Naive B cell (primary cell): ENCODE results near the gene HOXA10. TPM values are rescaled to one million over a fixed set of nuclear protein-coding genes. Genes with fewer than 3 reads are reported as not detected.
A peak's percentile ranks its signal among the peaks of the same experiment; 100 is the strongest.

Experiments
- ATAC-seq, 2 donors: fragments of 150-1000 bp; cut with Tn5 transposase; 2 replicates each; pipeline ENCODE4 v1.10.0; 2021; ENCODE audit warnings: low read depth in 2 of 2, mild to moderate bottlenecking in 2 of 2, moderate library complexity in 2 of 2
- DNase-seq: peaks from one replicate; pipeline ENCODE4 v3.0.0; 2022
- H3K27ac Mint-ChIP-seq, 6 donors: one replicate each; pipeline ENCODE4 v1.8.0; 2020 to 2022; ENCODE audit warnings: mild to moderate bottlenecking in 6 of 6, mixed read lengths in 6 of 6, moderate library complexity in 5 of 6, inconsistent platforms in 2 of 6
- H3K27me3 Mint-ChIP-seq, 3 donors: one replicate each; pipeline ENCODE4 v1.8.0; 2021 to 2022; ENCODE audit warnings: mixed read lengths in 3 of 3, mild to moderate bottlenecking in 1 of 3
- H3K36me3 Mint-ChIP-seq, 2 donors: one replicate each; pipeline ENCODE4 v1.8.0; 2020 to 2022; ENCODE audit warnings: mixed read lengths in 2 of 2, inconsistent platforms in 1 of 2, mild to moderate bottlenecking in 1 of 2
- H3K4me1 Mint-ChIP-seq, 3 donors: one replicate each; pipeline ENCODE4 v1.8.0; 2020 to 2022; ENCODE audit warnings: mixed read lengths in 3 of 3, inconsistent platforms in 1 of 3, mild to moderate bottlenecking in 1 of 3, moderate library complexity in 1 of 3
- H3K4me3 Mint-ChIP-seq, 8 donors: one replicate each; pipeline ENCODE4 v1.8.0; 2020 to 2022; ENCODE audit warnings: mild to moderate bottlenecking in 8 of 8, mixed read lengths in 8 of 8, moderate library complexity in 8 of 8, inconsistent platforms in 2 of 8
- H3K9me3 Mint-ChIP-seq, 7 donors: one replicate each; pipeline ENCODE4 v1.8.0; 2020 to 2022; ENCODE audit warnings: mixed read lengths in 7 of 7, mild to moderate bottlenecking in 5 of 7, inconsistent platforms in 2 of 7, moderate library complexity in 1 of 7
- polyA plus RNA-seq, 6 donors: library from polyadenylated mRNA; unstranded; fragments of 300-500 nt; fragmentation: Illumina TruSeq; gene quantifications; one replicate each; pipeline ENCODE4 v1.2.3, GENCODE V29; 2021; ENCODE audit warnings: low read depth in 6 of 6

Gene HOXA10
- polyA plus RNA-seq, 6 donors from 2014 or later: not detected

- Mint-ChIP-seq H3K4me1 (peaks cover 23 to 34% (median 28%) of the 10 kb centered on the region in 3 donors), H3K27ac (peak overlapping the region in 4 of 6 donors; percentile 31 to 91 (median 66)), H3K36me3 (peaks cover 0 to 4% of the 10 kb centered on the region in 2 donors), H3K27me3 (peaks cover 76 to 80% (median 78%) of the 10 kb centered on the region in 3 donors), H3K9me3 (peaks cover 0 to 19% (median 3%) of the 10 kb centered on the region in 7 donors), H3K4me3 (peak overlapping the region in 6 of 8 donors; percentile 62 to 86 (median 79))
- DNase-seq: no peak
- ATAC-seq: peak; percentile 53 to 61
Measured at GRCh38 chr7:27192546-27193334, 18.6 kb upstream of the HOXA10 start.

GRCh38 chr7:27191833-27192545, 17.9 kb upstream of the HOXA10 start:
- Mint-ChIP-seq H3K4me3 (peak overlapping the region; percentile 28 to 82 (median 55)), H3K4me1 (peaks cover 24 to 41% (median 31%) of the 10 kb centered on the region in 3 donors), H3K27ac (peak overlapping the region in 3 of 6 donors; percentile 31 to 86 (median 62)), H3K36me3 (no peaks in the 10 kb centered on the region), H3K27me3 (peaks cover 78 to 81% (median 79%) of the 10 kb centered on the region in 3 donors), H3K9me3 (peaks cover 0 to 19% (median 3%) of the 10 kb centered on the region in 7 donors)
- ATAC-seq (no peak), DNase-seq (no peak)

- peaks cover 0 to under 1% of the 10 kb centered on the region in 2 donors for H3K36me3 Mint-ChIP-seq
- ATAC-seq (no peak), DNase-seq (no peak)
- H3K9me3 Mint-ChIP-seq: peaks cover 0 to 24% (median 4%) of the 10 kb centered on the region in 7 donors
- H3K27me3 Mint-ChIP-seq: peaks cover 80 to 83% (median 81%) of the 10 kb centered on the region in 3 donors
- H3K27ac Mint-ChIP-seq: peak overlapping the region in 2 of 6 donors; percentile 54 to 59
- H3K4me1 Mint-ChIP-seq: peaks cover 26 to 43% (median 32%) of the 10 kb centered on the region in 3 donors
- peak overlapping the region in 5 of 8 donors; percentile 28 to 63 (median 58) for H3K4me3 Mint-ChIP-seq
Measured at GRCh38 chr7:27191161-27191731, 17.1 kb upstream of the HOXA10 start.

GRCh38 chr7:27189997-27190748, 16.1 kb upstream of the HOXA10 start:
- DNase-seq (no peak), ATAC-seq (no peak)
- Mint-ChIP-seq H3K4me3 (peak overlapping the region in 7 of 8 donors; percentile 16 to 86 (median 58)), H3K9me3 (peaks cover 0 to 28% (median 4%) of the 10 kb centered on the region in 7 donors), H3K27ac (peak overlapping the region in 3 of 6 donors; percentile 36 to 86 (median 53)), H3K4me1 (peaks cover 34 to 51% (median 41%) of the 10 kb centered on the region in 3 donors), H3K36me3 (peaks cover 0 to 8% of the 10 kb centered on the region in 2 donors), H3K27me3 (peaks cover 76 to 89% (median 80%) of the 10 kb centered on the region in 3 donors)

DNA sequence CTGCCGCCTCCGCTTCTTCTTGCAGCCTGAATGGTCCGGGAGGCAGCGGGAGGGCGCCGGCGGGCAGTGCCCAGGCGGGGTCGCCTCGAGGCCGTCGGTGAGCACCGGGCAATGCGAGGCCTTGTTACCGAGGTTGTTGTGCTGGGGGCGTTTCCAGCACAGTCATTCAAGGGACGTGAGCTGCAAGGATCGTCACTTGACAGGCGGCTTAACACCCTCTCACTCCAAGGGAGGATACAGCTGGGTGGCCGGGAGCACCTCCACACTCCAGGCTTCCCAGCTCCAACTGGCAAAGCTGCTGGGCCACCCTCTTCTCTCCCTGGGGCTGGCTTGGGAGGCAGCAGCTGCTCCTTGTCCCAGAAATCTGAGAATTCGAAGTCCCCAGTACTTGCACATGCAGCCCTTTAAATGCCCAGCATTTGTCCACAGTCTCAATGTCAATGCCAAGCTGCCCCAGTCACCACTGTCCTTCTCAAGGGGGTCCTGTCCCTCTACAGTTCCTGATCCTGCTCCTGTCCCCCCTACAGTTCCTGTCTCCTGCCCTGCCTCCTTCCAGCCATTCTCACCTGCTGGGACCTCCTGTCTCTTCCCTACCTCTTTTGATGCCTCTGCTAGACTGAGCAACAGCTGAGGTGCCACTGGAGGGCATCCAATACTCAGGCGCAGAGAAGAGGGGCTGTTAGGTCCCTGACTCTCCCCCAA, 15.3 kb upstream of the HOXA10 start:
- H3K4me1 Mint-ChIP-seq: peaks cover 41 to 58% (median 49%) of the 10 kb centered on the region in 3 donors
- H3K36me3 Mint-ChIP-seq: peaks cover 0 to 8% of the 10 kb centered on the region in 2 donors
- peak overlapping the region in 3 of 6 donors; percentile 35 to 86 (median 53) for H3K27ac Mint-ChIP-seq
- DNase-seq (no peak), ATAC-seq (no peak)
- H3K27me3 Mint-ChIP-seq: peaks cover 75 to 90% (median 80%) of the 10 kb centered on the region in 3 donors
- H3K4me3 Mint-ChIP-seq: peak overlapping the region; percentile 28 to 89 (median 80)
- peaks cover 0 to 28% (median 9%) of the 10 kb centered on the region in 7 donors for H3K9me3 Mint-ChIP-seq

GRCh38 chr7:27188386-27189294, 14.5 kb upstream of the HOXA10 start:
- Mint-ChIP-seq H3K36me3 (peaks cover 0 to 8% of the 10 kb centered on the region in 2 donors), H3K27me3 (peaks cover 74 to 88% (median 76%) of the 10 kb centered on the region in 3 donors), H3K4me3 (peak overlapping the region; percentile 28 to 89 (median 82)), H3K4me1 (peaks cover 41 to 63% (median 47%) of the 10 kb centered on the region in 3 donors), H3K9me3 (peaks cover 0 to 28% (median 9%) of the 10 kb centered on the region in 7 donors), H3K27ac (peak overlapping the region in 4 of 6 donors; percentile 42 to 82 (median 68))
- peak; percentile 22 for ATAC-seq
- DNase-seq: no peak

GRCh38 chr7:27187475-27188385, 13.6 kb upstream of the HOXA10 start:
- H3K4me3 Mint-ChIP-seq: peak overlapping the region; percentile 54 to 89 (median 82)
- peaks cover 0 to 30% (median 9%) of the 10 kb centered on the region in 7 donors for H3K9me3 Mint-ChIP-seq
- peaks cover 41 to 60% (median 49%) of the 10 kb centered on the region in 3 donors for H3K4me1 Mint-ChIP-seq
- peaks cover 0 to 8% of the 10 kb centered on the region in 2 donors for H3K36me3 Mint-ChIP-seq
- H3K27me3 Mint-ChIP-seq: peaks cover 71 to 86% (median 80%) of the 10 kb centered on the region in 3 donors
- ATAC-seq (no peak), DNase-seq (no peak)
- H3K27ac Mint-ChIP-seq: peak overlapping the region in 4 of 6 donors; percentile 42 to 82 (median 78)

- peak overlapping the region in 3 of 6 donors; percentile 66 to 84 (median 69) for H3K27ac Mint-ChIP-seq
- H3K36me3 Mint-ChIP-seq: peaks cover 0 to 8% of the 10 kb centered on the region in 2 donors
- peak overlapping the region in 5 of 8 donors; percentile 17 to 78 (median 35) for H3K4me3 Mint-ChIP-seq
- peaks cover 71 to 87% (median 84%) of the 10 kb centered on the region in 3 donors for H3K27me3 Mint-ChIP-seq
- ATAC-seq (no peak), DNase-seq (no peak)
- peaks cover 0 to 32% (median 9%) of the 10 kb centered on the region in 7 donors for H3K9me3 Mint-ChIP-seq
- peaks cover 41 to 55% (median 51%) of the 10 kb centered on the region in 3 donors for H3K4me1 Mint-ChIP-seq
Measured at GRCh38 chr7:27186668-27187474, 12.8 kb upstream of the HOXA10 start.

DNA sequence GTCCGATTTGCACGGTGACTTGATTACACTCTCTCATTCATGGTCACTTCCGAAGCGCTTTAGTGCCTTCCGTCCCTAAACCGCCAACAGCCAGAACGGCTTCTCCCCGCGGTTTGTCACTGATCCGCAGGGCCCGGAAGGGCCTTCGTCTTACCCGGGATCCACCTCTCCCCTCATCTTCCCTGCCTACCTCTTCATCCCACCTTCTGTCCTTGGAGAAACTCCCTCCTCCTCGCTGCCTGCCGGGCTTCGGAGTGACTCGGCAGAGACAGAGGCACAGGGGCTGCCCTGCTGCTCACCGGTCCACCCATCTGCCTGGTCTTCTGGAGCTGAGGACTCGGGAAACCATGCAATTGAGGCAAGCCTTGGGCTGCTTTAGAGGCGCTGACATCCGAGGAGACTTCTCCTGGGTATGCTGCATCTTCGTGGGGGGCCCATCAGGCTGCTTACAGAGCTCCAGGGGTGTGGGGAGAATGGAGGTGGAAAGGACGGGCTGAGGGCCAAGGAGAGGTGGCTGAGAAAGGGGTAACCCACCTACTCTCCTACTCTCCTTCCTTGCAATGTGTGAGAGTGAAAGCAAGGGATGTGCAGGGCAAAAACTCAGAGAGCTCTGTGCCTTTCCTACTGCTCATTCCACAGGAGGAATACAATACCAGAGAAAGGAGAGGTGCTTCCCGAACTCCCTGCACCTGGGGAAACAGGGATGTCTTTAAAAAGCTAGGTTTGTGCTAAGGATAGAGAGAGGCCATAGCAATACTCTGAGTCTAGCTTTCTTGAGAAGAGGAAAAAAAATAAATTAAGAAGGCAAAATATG, 11.9 kb upstream of the HOXA10 start:
- Mint-ChIP-seq H3K27me3 (peaks cover 72 to 84% (median 83%) of the 10 kb centered on the region in 3 donors), H3K9me3 (peaks cover 0 to 32% (median 9%) of the 10 kb centered on the region in 7 donors), H3K4me3 (peak overlapping the region; percentile 23 to 89 (median 76)), H3K27ac (peak overlapping the region in 4 of 6 donors; percentile 84 to 97 (median 94)), H3K36me3 (peaks cover 0 to 8% of the 10 kb centered on the region in 2 donors), H3K4me1 (peaks cover 38 to 54% (median 51%) of the 10 kb centered on the region in 3 donors)
- no peak for ATAC-seq
- no peak for DNase-seq
